C4-2B (cell line): ENCODE data around the gene GPATCH4.
"Not testable (repeated sequence)": the region's sequence is repeated elsewhere in the genome, so short reads cannot be mapped to it uniquely, and the experiment has no call there.

Experiments
- H3K27ac ChIP-seq: fragments of 450-650 bp; 2 replicates; pipeline ENCODE4 v1.5.1; 2017
- ZFX ChIP-seq: fragments of 450-650 bp; IDR thresholded peaks from 2 replicates; pipeline ENCODE4 v1.6.1; 2017
- TF ChIP-seq, protein P1 (sequence below): fragments of 450-650 bp; conservative IDR thresholded peaks from 2 replicates; pipeline ENCODE4 v1.5.1; 2017; ENCODE audit warnings: mild to moderate bottlenecking

Gene GPATCH4

GRCh38 chr1:156619582-156619955 is 18.3 kb upstream of the GPATCH4 start:
- TF ChIP-seq, protein P1, sequence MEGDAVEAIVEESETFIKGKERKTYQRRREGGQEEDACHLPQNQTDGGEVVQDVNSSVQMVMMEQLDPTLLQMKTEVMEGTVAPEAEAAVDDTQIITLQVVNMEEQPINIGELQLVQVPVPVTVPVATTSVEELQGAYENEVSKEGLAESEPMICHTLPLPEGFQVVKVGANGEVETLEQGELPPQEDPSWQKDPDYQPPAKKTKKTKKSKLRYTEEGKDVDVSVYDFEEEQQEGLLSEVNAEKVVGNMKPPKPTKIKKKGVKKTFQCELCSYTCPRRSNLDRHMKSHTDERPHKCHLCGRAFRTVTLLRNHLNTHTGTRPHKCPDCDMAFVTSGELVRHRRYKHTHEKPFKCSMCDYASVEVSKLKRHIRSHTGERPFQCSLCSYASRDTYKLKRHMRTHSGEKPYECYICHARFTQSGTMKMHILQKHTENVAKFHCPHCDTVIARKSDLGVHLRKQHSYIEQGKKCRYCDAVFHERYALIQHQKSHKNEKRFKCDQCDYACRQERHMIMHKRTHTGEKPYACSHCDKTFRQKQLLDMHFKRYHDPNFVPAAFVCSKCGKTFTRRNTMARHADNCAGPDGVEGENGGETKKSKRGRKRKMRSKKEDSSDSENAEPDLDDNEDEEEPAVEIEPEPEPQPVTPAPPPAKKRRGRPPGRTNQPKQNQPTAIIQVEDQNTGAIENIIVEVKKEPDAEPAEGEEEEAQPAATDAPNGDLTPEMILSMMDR = peak; percentile 40
- no peak for TF ChIP-seq ZFX
- no peak overlapping the region for H3K27ac ChIP-seq

GRCh38 chr1:156618853-156619581 is 17.7 kb upstream of the GPATCH4 start, which contains the start of gene HAPLN2:
Gene HAPLN2, plus strand, starts transcription at chr1:156619415. Its CDS starts 4,076 bp downstream, at chr1:156623491.
- H3K27ac ChIP-seq = no peak within 1 kb of the TSS
- TF ChIP-seq, protein P1 = peak; percentile 73
- no peak for TF ChIP-seq ZFX

DNA sequence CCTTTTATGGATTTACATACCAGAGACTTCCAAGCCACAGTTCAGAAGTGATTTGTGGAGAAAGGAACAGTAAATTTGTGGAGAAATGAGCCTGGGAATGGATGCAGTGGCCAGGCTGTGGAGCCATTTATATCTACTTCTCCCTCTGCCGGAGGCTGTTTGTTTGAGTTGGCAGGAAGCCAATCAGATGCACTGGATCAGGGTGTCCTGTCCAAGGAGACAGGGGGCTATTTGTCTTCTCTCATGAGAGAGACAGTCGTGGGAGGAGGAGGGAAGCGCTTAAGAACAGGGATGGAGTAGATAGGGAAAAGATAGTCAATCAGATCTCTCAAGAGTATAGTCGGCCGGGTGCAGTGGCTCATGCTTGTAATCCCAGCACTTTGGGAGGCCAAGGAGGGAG is 15.2 kb upstream of the GPATCH4 start:
- H3K27ac ChIP-seq = peak overlapping the region; percentile 76
- TF ChIP-seq ZFX = no peak
- TF ChIP-seq, protein P1 = peak; percentile 11; the same call in 1 of the 2 replicates

DNA sequence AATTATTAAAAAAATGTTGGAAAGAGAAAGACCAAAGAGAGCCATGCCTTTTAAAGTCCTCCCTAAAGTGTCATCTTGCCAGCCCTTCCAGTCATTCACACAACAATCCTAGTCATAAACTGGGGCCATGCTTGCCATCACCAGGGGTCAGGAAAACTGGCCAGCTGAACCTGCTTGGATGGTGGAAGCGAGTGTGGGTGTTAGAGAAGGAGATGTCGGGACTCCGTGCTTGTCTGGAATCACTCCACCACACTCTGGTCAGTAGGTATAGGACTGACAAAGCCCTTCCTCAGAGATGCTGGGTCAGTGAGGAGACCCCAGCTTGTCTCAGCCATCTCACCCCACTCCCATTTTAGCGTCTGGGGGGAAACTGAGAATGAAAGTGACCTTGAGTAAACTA is 14.7 kb upstream of the GPATCH4 start:
- TF ChIP-seq ZFX = no peak
- TF ChIP-seq, protein P1 = no peak
- H3K27ac ChIP-seq = peak overlapping the region; percentile 76

DNA sequence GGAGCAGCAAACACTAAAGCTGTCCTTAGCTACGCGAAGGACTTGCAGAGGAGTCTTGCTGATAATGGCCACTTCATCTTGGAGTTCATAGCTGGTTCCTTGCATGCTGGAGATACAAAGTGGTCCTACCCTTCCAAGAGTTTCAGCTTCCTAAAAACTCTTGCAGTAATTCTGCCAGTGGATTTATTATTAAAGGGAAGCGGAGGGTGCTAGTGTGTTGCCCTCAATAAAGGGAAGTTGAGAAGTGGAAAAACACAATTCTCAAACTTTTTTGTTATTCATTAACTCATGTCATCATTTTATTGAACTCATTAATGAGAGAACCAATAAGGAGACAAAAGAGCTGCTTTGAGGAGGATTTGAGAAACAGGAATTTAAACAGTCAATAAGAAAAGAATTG is 11.4 kb upstream of the GPATCH4 start:
- H3K27ac ChIP-seq = no peak overlapping the region
- TF ChIP-seq, protein P1 = no peak

GRCh38 chr1:156610072-156610471 is 8.8 kb upstream of the GPATCH4 start:
- H3K27ac ChIP-seq = not testable (repeated sequence)

DNA sequence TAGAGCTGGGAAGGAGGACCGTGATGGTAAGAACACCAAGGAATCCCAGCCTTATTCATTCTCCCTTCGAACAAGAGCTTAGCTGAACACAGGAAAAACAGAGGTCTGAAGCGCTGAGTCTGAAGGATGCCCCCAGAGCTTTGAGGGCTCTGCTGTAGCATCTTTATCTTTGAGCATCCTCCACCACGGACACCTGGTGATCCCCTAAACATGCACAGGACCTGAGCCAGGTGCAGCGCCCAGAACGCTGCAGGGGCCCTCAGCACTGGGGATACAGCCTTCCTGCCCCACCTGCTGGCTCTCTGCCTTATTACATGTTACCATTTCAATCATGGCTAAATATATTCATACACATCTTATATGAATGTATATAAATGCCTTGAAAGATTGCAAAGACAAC is 7.7 kb upstream of the GPATCH4 start:
- no peak for TF ChIP-seq ZFX
- no peak overlapping the region for H3K27ac ChIP-seq

GRCh38 chr1:156608036-156608674 is 6.9 kb upstream of the GPATCH4 start:
- no peak overlapping the region for H3K27ac ChIP-seq
- TF ChIP-seq, protein P1 = peak; percentile 90
- TF ChIP-seq ZFX = no peak

- H3K27ac ChIP-seq = not testable (repeated sequence)
Measured at GRCh38 chr1:156607344-156607743, 6.1 kb upstream of the GPATCH4 start.
